Omental fat pad (tissue), 4 donors: ENCODE results near the gene EFCAB6. TPM values are rescaled to one million over a fixed set of nuclear protein-coding genes. Genes with fewer than 3 reads are reported as not detected.

Source experiments
- ATAC-seq: fragments of 150-250 bp; one replicate; pipeline ENCODE4 v1.9.1; 2016; ENCODE audit warnings: mild to moderate bottlenecking, moderate library complexity; ENCODE audit not compliant: low FRiP score
- DNase-seq: peaks from one replicate; pipeline ENCODE4 v3.0.0-alpha.2; 2019; ENCODE audit warnings: low spot score
- total RNA-seq, 4 donors: library from RNA; depleted of rRNA; stranded (reverse); fragments of >200 nt; gene quantifications; one replicate each; pipeline ENCODE4 v1.1.0, GENCODE V29; 2016
- TF ChIP-seq, protein P1 (sequence below), 3 donors: fragments of 450-650 bp; IDR thresholded peaks; one replicate each; pipeline ENCODE4 v1.5.1; 2016 to 2017; ENCODE audit warnings: antibody characterized with exemption in 3 of 3, mild to moderate bottlenecking in 3 of 3, moderate library complexity in 2 of 3

The EFCAB6 gene
- total RNA-seq, 4 donors from 2014 or later, result 0.48 to 3.2 (median 1.9) TPM

DNA sequence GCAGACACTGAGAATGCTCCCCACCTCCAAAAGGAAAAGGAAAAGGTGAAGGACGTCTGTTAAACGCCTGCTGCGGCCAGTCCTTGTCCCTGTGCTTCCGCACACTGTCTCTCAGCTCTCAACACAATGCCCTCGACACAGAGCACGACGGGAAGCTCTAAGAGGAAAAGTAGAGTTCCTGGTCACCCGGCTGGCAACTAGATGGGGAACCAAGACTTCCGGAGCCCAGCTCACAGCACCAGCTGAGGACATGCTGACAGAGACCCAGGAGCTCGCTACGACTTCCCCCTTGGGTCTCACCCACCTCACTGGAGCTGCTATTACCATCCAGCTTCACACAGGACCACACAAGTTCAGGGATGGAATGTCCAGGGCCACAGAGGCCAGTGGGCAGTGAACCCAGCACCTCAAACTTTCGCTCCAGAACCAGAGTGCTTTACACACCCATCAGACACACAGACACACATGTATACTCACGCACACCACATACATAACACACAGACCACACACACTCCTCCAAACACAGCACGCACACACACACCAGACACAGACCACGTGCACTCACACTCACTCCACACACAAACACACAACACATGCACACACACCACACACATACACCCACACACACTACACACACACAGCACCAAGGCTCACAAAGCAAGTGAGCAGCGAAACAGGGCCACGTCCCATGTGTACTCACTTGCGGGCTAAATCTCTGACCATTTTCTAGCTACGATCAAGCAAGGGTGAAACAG lies 40.6 kb upstream of the EFCAB6 start:
- ATAC-seq, result no peak
- no peak for DNase-seq
- TF ChIP-seq, protein P1, sequence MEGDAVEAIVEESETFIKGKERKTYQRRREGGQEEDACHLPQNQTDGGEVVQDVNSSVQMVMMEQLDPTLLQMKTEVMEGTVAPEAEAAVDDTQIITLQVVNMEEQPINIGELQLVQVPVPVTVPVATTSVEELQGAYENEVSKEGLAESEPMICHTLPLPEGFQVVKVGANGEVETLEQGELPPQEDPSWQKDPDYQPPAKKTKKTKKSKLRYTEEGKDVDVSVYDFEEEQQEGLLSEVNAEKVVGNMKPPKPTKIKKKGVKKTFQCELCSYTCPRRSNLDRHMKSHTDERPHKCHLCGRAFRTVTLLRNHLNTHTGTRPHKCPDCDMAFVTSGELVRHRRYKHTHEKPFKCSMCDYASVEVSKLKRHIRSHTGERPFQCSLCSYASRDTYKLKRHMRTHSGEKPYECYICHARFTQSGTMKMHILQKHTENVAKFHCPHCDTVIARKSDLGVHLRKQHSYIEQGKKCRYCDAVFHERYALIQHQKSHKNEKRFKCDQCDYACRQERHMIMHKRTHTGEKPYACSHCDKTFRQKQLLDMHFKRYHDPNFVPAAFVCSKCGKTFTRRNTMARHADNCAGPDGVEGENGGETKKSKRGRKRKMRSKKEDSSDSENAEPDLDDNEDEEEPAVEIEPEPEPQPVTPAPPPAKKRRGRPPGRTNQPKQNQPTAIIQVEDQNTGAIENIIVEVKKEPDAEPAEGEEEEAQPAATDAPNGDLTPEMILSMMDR (IDR thresholded peaks at IDR 0.05), result no peak

DNA sequence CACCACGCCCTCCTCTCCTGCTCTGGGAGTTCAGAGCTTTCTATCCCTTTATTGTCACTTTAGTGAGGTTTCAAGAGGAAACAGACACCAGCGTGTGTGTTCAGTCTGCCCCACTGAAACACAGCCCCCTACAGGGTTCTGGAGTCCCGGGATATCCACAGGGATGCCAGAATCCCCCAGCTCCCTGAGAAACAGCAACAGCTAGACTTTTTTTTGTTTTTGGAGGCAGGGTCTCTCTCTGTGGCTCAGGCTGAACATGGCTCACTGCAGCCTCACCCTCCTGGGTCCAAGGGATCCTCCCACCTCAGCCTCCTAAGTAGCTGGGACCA lies 39.8 kb upstream of the EFCAB6 start:
- TF ChIP-seq, protein P1 (IDR thresholded peaks at IDR 0.05), result no peak
- DNase-seq (no peak), ATAC-seq (no peak)

DNA sequence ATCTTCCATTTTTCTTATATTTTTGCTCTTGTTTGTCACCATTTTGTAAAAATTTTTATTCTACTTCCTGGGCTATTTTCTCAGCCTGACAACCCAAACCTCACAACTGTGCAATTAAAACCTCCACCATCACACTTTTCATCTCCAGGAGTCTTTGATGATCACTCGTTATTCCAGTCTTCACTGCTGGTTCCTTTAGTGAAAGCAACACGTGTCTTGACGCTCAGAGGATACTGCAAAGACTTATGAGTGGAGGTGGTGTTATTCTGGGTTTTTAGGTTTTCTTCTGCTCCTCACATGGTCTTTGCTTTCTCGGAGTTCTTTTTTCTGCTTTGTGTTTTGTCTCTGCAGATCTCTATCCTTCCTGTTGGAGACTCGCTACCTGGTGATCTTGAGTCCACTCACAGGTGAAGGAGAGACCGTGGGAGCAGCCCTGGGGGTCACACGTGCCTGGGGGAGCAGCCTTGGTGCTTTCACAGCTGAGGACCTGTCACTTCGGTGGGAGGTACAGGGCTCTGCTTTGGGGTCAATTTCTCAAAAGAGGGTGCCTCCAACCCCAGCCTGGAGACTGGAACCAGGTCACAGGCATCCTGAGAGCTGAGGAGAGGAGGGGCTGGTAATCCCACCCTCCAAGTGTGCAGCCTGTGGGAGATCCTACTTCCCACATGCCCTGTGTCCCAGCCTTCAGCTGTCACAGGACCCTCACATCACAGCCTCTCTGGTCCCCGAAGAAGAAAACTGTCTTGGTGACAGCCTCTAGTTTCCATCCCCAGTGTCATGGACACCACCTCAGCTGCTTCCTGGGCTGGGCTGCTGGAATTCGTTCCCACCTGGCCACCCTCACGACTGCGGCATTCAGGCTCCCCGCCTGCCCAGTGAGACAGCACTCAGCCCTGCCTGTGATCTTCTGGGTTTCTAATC lies 39.2 kb upstream of the EFCAB6 start:
- no peak for DNase-seq
- TF ChIP-seq, protein P1 (IDR thresholded peaks at IDR 0.05), result no peak
- ATAC-seq, result no peak

DNA sequence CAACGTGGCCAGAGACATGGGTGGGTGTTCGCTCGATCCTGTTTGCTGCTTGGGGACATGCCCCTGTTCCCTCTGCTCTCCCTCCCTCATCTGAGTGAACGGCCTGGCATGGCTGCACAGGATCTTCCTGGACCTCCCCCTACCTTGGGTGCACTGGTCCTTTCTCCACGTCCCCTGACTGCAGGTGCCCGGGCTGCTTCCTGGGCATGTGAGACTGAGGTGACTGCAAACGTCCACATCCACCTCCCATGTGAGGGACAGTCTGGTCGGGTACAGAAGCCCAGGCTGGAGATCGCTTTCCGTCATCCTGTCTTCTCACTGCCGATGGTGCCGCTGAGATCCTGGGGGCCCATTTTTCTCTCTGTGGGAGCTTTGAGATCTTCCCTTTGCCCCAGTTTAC lies 38.4 kb upstream of the EFCAB6 start:
- DNase-seq (no peak), ATAC-seq (no peak)
- TF ChIP-seq, protein P1 (IDR thresholded peaks at IDR 0.05), result no peak

DNA sequence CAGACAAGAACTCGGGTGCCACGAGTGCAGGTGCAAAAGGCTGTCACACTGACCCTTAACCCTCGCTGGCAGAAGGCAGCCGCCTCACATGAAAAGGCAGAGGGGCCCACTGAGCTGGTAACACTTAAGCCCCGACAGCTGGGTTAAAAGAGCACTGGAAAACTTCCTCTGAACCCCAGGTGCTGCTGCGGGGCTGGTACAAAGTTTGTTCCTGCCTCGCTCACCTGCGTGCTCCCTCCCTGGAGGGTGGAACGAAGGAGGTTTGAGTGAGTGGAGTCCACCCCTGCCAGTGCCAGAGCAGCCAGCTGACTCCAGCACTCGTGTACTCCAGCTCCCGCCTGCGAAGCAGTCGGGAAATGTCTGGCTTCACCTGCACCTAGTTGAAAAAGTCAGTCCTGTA lies 37.6 kb upstream of the EFCAB6 start:
- DNase-seq (no peak), ATAC-seq (no peak)
- TF ChIP-seq, protein P1 (IDR thresholded peaks at IDR 0.05), result no peak

DNA sequence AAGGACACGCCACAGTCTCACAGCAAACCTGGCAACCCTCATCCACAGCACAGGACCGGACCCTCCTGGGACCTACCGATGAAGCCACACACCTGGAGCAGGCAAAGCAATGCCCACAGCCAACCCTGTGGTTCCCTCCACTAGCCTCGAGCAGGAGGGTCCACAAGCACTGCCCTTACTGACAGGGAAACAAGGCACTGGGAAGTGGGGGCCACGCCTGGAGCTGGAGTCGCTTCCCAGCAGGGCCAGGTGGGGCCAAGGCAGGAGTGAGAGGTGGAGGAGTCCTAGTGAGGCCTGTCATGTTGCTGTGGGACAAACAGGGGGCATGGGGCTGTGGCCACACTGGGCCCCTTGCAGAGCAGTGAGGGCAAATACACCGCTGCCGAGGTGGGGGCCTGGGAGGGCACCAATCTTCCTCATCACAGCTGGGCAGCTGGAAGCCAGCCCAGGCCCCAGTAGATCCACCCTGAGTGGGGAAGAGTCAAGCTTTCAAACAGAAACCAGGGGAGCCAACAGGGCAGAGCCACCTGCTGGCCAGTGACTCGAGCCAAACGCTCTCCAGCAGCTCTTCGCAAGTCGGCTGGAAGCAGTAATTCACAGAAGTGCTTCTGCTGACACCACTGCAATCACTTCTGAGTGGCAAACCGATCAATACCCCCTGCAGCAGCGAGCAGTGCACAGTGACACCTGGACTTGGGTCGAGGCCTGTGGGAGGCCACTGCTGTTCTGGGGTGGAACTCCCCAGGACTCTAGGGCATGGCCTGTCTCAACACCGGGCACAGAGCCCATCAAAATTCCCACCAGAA lies 36.5 kb upstream of the EFCAB6 start:
- ATAC-seq (no peak), DNase-seq (no peak)
- TF ChIP-seq, protein P1 (IDR thresholded peaks at IDR 0.05), result no peak
